ENCODE measurements around the gene CCSER1. TPM values are rescaled to one million over a fixed set of nuclear protein-coding genes. Genes with fewer than 3 reads are reported as not detected.

Gene CCSER1
- total RNA-seq, 2 donors from 2014 or later: 11.8 to 12.5 TPM

DNA sequence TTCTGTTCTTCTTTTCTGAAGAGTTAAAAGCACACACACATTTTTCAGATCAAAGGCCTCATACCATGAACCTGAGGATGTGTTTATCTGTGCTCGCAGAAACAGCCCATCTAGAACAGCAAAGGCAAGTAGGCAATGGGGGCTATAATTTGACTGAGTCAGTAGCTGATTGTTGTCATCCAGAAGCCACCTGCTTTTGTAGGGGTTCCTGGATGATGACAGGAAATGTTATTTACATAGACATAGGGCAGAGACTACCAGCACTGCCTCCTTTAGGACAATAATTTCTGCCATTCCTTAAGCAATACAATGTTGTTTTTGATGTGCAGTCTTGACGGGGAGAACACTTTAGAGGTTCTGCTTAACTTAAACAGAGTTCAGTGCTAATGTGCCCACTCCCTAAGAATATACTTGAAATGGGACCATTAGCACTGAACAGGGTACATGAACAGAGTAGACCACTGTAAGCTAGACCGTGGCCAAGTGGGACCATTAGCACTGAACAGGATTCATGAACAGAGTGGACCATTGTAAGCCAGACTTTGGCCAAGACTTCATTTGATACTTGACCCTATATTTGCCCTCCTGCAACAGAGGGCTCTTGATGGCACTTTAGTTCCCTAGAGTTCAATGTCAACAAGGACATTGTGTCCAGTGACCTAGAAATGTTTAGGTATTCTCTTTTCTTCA is 42.8 kb upstream of the CCSER1 start:
- Histone ChIP-seq H3K27ac (no peak overlapping the region), H3K36me3 (no peaks in the 10 kb centered on the region), H3K4me1 (no peaks in the 10 kb centered on the region), H3K4me3 (no peak overlapping the region), H3K27me3 (no peaks in the 10 kb centered on the region), H3K9me3 (no peaks in the 10 kb centered on the region)
- no peak for DNase-seq (ENCODE audit: low spot score)
- TF ChIP-seq, protein P1, sequence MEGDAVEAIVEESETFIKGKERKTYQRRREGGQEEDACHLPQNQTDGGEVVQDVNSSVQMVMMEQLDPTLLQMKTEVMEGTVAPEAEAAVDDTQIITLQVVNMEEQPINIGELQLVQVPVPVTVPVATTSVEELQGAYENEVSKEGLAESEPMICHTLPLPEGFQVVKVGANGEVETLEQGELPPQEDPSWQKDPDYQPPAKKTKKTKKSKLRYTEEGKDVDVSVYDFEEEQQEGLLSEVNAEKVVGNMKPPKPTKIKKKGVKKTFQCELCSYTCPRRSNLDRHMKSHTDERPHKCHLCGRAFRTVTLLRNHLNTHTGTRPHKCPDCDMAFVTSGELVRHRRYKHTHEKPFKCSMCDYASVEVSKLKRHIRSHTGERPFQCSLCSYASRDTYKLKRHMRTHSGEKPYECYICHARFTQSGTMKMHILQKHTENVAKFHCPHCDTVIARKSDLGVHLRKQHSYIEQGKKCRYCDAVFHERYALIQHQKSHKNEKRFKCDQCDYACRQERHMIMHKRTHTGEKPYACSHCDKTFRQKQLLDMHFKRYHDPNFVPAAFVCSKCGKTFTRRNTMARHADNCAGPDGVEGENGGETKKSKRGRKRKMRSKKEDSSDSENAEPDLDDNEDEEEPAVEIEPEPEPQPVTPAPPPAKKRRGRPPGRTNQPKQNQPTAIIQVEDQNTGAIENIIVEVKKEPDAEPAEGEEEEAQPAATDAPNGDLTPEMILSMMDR (IDR thresholded peaks at IDR 0.05): no peak

DNA sequence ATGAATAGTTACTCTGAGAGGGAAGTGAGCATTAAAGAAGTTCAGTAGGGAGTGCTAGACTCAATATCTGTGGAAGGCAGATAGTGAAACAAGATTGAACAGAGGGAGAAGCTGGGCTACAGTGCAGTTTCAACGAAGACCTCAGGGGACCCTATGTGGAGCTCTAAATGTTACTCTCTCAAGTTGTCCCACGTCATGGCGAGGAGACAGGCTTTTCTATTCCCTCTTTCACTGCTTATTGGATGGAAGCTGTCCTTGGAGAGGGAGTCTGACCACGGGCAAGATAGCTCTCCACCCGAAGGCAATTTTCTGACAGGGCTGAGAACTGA is 42.3 kb upstream of the CCSER1 start:
- Histone ChIP-seq H3K36me3 (no peaks in the 10 kb centered on the region), H3K4me3 (no peak overlapping the region), H3K27ac (no peak overlapping the region), H3K4me1 (no peaks in the 10 kb centered on the region), H3K27me3 (no peaks in the 10 kb centered on the region), H3K9me3 (no peaks in the 10 kb centered on the region)
- DNase-seq (ENCODE audit: low spot score): no peak
- TF ChIP-seq, protein P1 (IDR thresholded peaks at IDR 0.05): no peak

DNA sequence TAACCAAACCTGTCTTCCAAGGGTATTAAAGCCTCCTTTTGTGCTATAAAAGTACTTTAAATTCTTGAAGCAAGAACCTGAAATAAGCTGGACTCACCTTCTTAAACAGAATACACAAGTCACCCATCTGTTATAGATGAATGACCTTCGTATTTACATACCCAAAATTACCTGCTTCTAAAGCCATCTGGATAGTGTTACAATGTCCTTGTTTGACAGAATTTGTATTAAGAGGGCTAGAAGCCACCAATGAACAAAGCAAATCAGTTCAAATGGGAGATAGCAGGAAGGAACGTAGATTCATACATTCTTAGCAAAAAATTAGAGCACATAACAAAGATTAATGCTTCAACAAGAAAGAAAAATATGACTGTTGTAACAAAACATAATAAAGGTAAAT is 33.7 kb upstream of the CCSER1 start:
- Histone ChIP-seq H3K4me1 (no peaks in the 10 kb centered on the region), H3K27ac (no peak overlapping the region), H3K36me3 (no peaks in the 10 kb centered on the region), H3K9me3 (no peaks in the 10 kb centered on the region), H3K4me3 (no peak overlapping the region), H3K27me3 (no peaks in the 10 kb centered on the region)
- TF ChIP-seq, protein P1 (IDR thresholded peaks at IDR 0.05): no peak
- no peak for DNase-seq (ENCODE audit: low spot score)

DNA sequence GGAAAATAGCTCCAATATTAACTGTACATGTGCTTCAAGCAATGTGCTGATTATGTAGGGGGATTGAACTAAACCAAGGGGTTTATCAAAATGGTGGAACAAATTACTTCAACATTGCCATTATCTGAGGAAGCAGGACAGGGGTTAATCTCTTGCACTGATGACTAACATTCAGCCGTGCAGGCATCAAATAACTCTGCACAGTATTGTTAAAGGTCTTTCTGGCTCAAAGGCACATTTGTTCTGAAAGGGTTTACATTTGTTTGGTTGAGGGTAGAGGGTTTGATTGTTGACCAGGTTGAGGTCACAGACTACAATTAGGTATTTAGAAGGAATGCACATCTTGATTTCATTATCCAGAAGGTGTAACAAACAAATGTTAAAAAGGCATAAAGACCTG is 32.2 kb upstream of the CCSER1 start:
- Histone ChIP-seq H3K4me3 (no peak overlapping the region), H3K27me3 (no peaks in the 10 kb centered on the region), H3K9me3 (no peaks in the 10 kb centered on the region), H3K4me1 (no peaks in the 10 kb centered on the region), H3K36me3 (no peaks in the 10 kb centered on the region), H3K27ac (no peak overlapping the region)
- DNase-seq (ENCODE audit: low spot score): no peak
- TF ChIP-seq, protein P1 (IDR thresholded peaks at IDR 0.05): no peak

DNA sequence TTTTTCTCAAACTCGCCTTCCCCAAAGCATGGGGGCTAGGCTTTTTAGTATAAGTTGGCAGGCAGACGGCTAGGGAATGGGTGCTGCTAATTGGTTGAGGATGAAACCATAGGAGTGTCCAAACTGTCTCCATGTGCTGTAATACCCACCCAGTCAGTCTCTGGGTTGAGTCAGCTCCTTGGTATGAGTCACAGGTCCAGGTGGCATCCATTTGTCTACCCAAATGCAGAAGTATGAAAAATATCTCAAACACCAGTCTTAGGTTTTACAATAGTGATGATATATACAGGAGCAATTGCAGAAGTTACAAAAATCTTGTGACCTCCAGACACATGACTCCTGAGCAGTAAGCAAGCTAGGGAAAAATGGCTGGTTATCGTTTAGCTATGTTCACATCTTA is 27.4 kb upstream of the CCSER1 start:
- no peak for DNase-seq (ENCODE audit: low spot score)
- TF ChIP-seq, protein P1 (IDR thresholded peaks at IDR 0.05): no peak
- H3K9me3 ChIP-seq: no peaks in the 10 kb centered on the region
- H3K4me3 ChIP-seq: no peak overlapping the region
- H3K4me1 ChIP-seq: no peaks in the 10 kb centered on the region
- no peak overlapping the region for H3K27ac ChIP-seq
- H3K36me3 ChIP-seq: no peaks in the 10 kb centered on the region
- H3K27me3 ChIP-seq: no peaks in the 10 kb centered on the region

DNA sequence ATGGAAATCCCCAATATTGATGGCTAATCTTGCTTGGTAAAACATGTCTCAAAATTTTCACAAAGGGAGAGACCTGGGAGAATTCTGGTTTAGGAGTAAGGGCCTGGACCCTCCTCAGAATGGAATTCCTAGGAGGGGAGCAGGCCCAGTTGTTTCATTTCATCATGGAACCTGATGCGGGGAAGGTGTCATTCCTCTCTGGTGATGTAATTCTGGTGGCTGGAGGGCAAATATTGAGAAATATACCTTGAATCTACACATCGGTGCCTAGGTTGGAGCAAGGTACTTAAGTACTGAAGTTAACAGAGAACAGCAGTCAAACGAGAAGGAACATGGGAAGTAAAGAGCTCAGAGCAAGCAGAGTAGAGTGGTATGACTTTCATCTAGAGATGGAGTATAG is 23.2 kb upstream of the CCSER1 start:
- Histone ChIP-seq H3K27ac (no peak overlapping the region), H3K4me1 (no peaks in the 10 kb centered on the region), H3K27me3 (no peaks in the 10 kb centered on the region), H3K36me3 (no peaks in the 10 kb centered on the region), H3K9me3 (no peaks in the 10 kb centered on the region), H3K4me3 (no peak overlapping the region)
- TF ChIP-seq, protein P1 (IDR thresholded peaks at IDR 0.05): no peak
- no peak for DNase-seq (ENCODE audit: low spot score)
